Body of pancreas (tissue), 4 donors: Measurements from ENCODE around the gene ZNF385D.

Experiments
- CTCF ChIP-seq, 7 experiments: fragments of 450-650 bp in 4 of 7; fragments of 200-600 bp in 3 of 7; sonication (generic) in 3 of 7; IDR thresholded peaks; one replicate each; pipeline ENCODE4 v1.5.1; 2016 to 2019; ENCODE audit warnings: antibody characterized with exemption in 7 of 7
- POLR2A ChIP-seq, 3 donors: fragments of 450-650 bp; IDR thresholded peaks; one replicate each; pipeline ENCODE4 v1.6.1; 2016; ENCODE audit warnings: antibody characterized with exemption in 3 of 3, mild to moderate bottlenecking in 2 of 3

- TF ChIP-seq CTCF (IDR thresholded peaks at IDR 0.05) (no peak), POLR2A (IDR thresholded peaks at IDR 0.05) (no peak)
These were observed at the start of gene ZNF385D for GRCh38 chr3:21750831-21751391.
